T-helper 2 cell treated with Interferon-gamma antibody and Interleukin-4, amounts not matched to agents 5 μg/mL and 100 μg/mL, for 36 hours (primary cell): ENCODE measurements around the gene NPR1.
"Not testable (repeated sequence)": the region's sequence is repeated elsewhere in the genome, so short reads cannot be mapped to it uniquely, and the experiment has no call there.

Experiments
- DNase-seq: peaks from one replicate; pipeline ENCODE4 v3.0.0; 2021; ENCODE audit warnings: low spot score
- H3K27ac Mint-ChIP-seq: one replicate; pipeline ENCODE4 v1.8.0; 2021; ENCODE audit warnings: mild to moderate bottlenecking, mixed read lengths
- H3K27me3 Mint-ChIP-seq: one replicate; pipeline ENCODE4 v1.8.0; 2021; ENCODE audit warnings: low read depth, mixed read lengths
- H3K36me3 Mint-ChIP-seq: one replicate; pipeline ENCODE4 v1.8.0; 2021; ENCODE audit warnings: low read depth, mixed read lengths
- H3K4me1 Mint-ChIP-seq: one replicate; pipeline ENCODE4 v1.8.0; 2021; ENCODE audit warnings: low read depth, mixed read lengths
- H3K4me3 Mint-ChIP-seq: one replicate; pipeline ENCODE4 v1.8.0; 2022; ENCODE audit warnings: mild to moderate bottlenecking, moderate library complexity, mixed read lengths
- H3K9me3 Mint-ChIP-seq: one replicate; pipeline ENCODE4 v1.8.0; 2021; ENCODE audit warnings: mixed read lengths

Gene NPR1

GRCh38 chr1:153698923-153699714, 20.6 kb downstream of the NPR1 start:
- peaks cover 2% of the 10 kb centered on the region for H3K4me1 Mint-ChIP-seq
- no peak overlapping the region for H3K4me3 Mint-ChIP-seq
- no peak overlapping the region for H3K27ac Mint-ChIP-seq
- H3K27me3 Mint-ChIP-seq = no peaks in the 10 kb centered on the region
- no peak for DNase-seq
- no peaks in the 10 kb centered on the region for H3K9me3 Mint-ChIP-seq
- no peaks in the 10 kb centered on the region for H3K36me3 Mint-ChIP-seq

DNA sequence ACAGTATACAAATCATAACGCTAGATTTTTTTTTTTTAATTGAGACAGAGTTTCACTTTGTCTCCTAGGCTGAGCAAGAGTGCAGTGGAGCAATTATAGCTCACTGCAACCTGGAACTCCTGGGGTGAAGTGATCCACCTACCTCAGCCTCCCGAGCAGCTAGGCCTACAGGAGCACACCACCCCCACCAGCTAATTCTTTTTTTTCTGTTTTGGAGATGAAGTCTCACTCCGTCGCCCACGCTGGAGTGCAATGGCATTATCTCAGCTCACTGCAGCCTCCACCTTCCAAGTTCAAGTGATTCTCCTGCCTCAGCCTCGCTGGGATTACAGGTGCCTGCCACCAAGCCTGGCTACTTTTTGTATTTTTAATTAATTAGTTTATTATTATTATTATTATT, 21.3 kb downstream of the NPR1 start:
- no peak overlapping the region for H3K4me3 Mint-ChIP-seq
- no peaks in the 10 kb centered on the region for H3K9me3 Mint-ChIP-seq
- H3K27ac Mint-ChIP-seq = no peak overlapping the region
- H3K36me3 Mint-ChIP-seq = no peaks in the 10 kb centered on the region
- peaks cover 2% of the 10 kb centered on the region for H3K4me1 Mint-ChIP-seq
- no peak for DNase-seq
- H3K27me3 Mint-ChIP-seq = no peaks in the 10 kb centered on the region

DNA sequence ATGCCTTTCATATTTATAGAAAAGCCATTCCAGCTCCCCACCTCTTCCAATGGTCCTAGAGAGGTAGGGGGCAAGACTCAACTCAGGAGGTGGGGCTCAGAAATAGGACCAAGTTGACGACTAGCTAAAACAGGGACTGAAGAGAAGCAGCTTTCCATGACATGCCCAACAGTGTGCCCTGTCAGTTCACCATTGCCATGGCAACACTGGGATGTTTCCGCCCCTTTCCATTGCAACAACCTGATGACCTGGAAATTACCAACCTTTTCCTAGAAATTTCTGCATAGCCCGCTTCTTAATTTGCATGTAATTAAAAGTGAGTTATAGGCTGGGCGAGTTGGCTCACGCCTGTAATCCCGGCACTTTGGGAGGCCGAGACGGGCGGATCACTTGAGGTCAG, 27.0 kb downstream of the NPR1 start:
- Mint-ChIP-seq H3K4me1 (no peaks in the 10 kb centered on the region), H3K27me3 (no peaks in the 10 kb centered on the region), H3K9me3 (no peaks in the 10 kb centered on the region), H3K27ac (no peak overlapping the region), H3K4me3 (no peak overlapping the region), H3K36me3 (no peaks in the 10 kb centered on the region)
- DNase-seq = no peak

DNA sequence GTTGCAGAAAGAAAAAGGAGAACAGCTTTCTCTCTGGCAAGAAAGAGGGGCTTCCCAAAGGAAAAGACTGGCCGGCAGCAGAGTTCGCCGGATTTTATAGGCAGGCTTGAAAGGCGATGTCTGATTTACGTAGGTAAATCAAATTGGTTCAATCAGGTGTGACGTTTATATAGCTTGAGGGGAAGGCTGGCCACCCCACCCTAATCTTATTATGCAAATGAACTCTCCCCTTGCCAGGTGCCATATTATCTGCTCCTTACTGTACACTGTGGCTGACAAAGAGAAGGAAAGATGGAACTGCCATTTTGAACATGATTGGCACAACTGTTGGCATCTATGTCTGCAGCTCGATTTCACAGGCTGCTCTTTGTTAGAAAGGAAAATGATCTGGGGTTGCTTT, 32.5 kb downstream of the NPR1 start:
- no peak overlapping the region for H3K4me3 Mint-ChIP-seq
- no peaks in the 10 kb centered on the region for H3K4me1 Mint-ChIP-seq
- no peaks in the 10 kb centered on the region for H3K36me3 Mint-ChIP-seq
- no peak for DNase-seq
- H3K27me3 Mint-ChIP-seq = peaks cover 7% of the 10 kb centered on the region
- no peaks in the 10 kb centered on the region for H3K9me3 Mint-ChIP-seq
- H3K27ac Mint-ChIP-seq = no peak overlapping the region

GRCh38 chr1:153716211-153716610, 37.7 kb downstream of the NPR1 start:
- H3K27me3 Mint-ChIP-seq, H3K9me3 Mint-ChIP-seq, H3K27ac Mint-ChIP-seq, H3K36me3 Mint-ChIP-seq, H3K4me3 Mint-ChIP-seq, H3K4me1 Mint-ChIP-seq, DNase-seq: not testable (repeated sequence)

DNA sequence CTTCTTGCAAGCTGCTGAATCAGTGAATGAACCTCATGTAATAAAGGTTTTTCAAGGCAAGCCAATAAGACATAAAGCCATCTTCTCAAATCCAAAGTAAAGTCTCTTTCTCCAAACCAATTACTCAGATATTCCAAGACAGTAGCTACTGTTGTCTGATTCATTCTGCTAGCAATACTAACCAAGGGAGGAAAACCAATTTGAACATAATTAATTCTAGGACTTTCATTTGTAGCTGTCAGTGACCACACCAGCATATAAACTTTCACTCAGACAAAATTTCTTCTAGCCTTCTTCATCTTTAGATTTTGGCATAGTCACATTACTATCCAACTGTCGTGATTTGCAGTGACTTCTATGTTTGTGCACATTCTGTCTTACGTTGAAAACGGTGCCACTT, 38.8 kb downstream of the NPR1 start:
- Mint-ChIP-seq H3K36me3 (no peaks in the 10 kb centered on the region), H3K27me3 (peaks cover 9% of the 10 kb centered on the region), H3K9me3 (no peaks in the 10 kb centered on the region), H3K4me1 (peaks cover 1% of the 10 kb centered on the region), H3K27ac (no peak overlapping the region), H3K4me3 (no peak overlapping the region)
- no peak for DNase-seq

DNA sequence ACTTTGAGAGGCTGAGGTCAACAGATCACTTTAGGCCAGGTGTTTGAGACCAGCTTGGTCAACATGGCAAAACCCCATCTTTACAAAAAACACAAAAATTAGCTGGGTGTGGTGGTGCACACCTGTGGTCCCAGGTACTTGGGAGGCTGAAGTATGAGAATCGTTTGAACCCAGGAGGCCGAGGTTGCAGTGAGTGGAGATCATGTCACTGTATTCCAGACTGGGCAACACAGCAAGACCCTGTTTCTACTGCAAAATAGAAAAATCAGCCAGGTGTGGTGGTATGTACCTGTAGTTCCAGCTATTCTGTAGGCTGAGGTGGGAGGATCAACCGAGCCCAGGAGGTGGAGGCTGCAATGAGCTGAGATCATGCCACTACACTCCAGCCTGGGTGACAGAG, 45.2 kb downstream of the NPR1 start:
- no peaks in the 10 kb centered on the region for H3K27me3 Mint-ChIP-seq
- no peak overlapping the region for H3K27ac Mint-ChIP-seq
- no peak overlapping the region for H3K4me3 Mint-ChIP-seq
- H3K9me3 Mint-ChIP-seq = no peaks in the 10 kb centered on the region
- no peak for DNase-seq
- peaks cover 10% of the 10 kb centered on the region for H3K4me1 Mint-ChIP-seq
- no peaks in the 10 kb centered on the region for H3K36me3 Mint-ChIP-seq

DNA sequence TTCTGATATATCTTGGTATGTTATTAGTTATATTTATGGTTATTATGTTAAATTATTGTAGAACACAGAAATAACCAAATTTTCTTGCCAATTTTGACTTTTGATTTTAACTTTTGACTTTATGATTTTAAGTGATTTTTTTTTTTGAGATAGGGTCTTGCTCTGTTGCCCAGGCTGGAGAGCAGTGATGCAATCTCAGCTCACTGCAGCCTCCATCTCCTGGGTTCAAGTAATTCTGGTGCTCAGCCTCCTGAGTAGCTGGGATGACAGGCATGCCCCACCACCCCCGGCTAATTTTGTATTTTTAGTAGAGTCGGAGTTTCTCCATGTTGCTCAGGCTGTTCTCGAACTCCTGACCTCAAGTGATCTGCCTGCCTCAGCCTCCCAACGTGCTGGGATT, 46.1 kb downstream of the NPR1 start:
- H3K27me3 Mint-ChIP-seq, H3K27ac Mint-ChIP-seq, DNase-seq, H3K4me3 Mint-ChIP-seq, H3K36me3 Mint-ChIP-seq, H3K9me3 Mint-ChIP-seq: not testable (repeated sequence)
- H3K4me1 Mint-ChIP-seq = peaks cover 19% of the 10 kb centered on the region

DNA sequence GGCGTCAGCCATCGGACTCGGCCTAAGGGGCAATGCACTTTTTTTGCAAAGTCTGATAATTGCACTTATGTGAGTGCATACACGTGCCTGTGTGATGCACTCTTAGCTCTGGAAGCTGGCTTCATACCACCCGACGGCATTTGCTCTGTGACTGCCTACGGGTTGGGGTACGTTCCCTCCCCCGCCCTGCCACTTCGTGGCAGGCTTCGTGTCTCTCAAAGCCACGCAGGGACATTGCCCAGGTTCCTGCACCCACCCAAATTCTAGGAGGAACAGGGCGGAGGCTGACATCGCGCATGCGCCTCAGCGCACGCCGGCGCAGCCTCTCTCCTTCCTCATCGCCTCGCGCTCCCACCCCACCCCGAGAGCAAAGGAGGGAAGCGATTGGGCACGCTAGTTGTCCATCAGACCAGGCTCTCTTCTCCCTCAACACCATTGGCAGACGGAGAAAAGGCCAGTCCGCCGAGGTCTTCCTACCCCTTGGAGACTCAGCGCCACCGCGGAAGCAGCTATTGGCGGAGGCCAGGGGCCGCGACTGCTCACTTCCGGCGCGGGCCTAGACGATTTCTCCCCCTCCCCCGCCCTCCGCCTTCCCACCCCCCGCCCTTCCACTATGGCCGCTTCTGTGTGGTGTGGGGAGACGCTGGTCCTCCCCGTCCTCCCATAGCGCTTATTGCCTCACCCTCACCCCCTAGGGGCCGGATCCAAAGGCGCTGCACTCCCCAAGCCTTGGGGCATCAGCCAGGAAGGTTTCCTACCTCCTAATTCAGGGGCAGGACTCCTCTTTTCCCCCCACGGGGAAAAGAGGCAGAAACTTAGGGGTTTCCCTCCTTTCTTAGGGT, 49.2 kb downstream of the NPR1 start, which contains the start of gene INTS3:
TSS of gene INTS3 (plus strand) at position 588 of the 842 bp plus-strand sequence. CDS start 585 bp downstream, outside the sequence.
- H3K4me3 Mint-ChIP-seq = peak within 1 kb of the TSS; percentile 93
- peaks cover 18% of the 10 kb centered on the region for H3K36me3 Mint-ChIP-seq
- H3K4me1 Mint-ChIP-seq = peaks cover 33% of the 10 kb centered on the region
- no peaks in the 10 kb centered on the region for H3K9me3 Mint-ChIP-seq
- peak within 1 kb of the TSS; percentile 95 for H3K27ac Mint-ChIP-seq
- DNase-seq = peak; percentile 99
- H3K27me3 Mint-ChIP-seq = no peaks in the 10 kb centered on the region

- peaks cover 28% of the 10 kb centered on the region for H3K4me1 Mint-ChIP-seq
- peaks cover 20% of the 10 kb centered on the region for H3K36me3 Mint-ChIP-seq
- no peak for DNase-seq
- H3K4me3 Mint-ChIP-seq = peak overlapping the region; percentile 93
- peak overlapping the region; percentile 95 for H3K27ac Mint-ChIP-seq
- no peaks in the 10 kb centered on the region for H3K9me3 Mint-ChIP-seq
- H3K27me3 Mint-ChIP-seq = no peaks in the 10 kb centered on the region
These were observed 50.0 kb downstream of the NPR1 start for GRCh38 chr1:153728305-153729066.

DNA sequence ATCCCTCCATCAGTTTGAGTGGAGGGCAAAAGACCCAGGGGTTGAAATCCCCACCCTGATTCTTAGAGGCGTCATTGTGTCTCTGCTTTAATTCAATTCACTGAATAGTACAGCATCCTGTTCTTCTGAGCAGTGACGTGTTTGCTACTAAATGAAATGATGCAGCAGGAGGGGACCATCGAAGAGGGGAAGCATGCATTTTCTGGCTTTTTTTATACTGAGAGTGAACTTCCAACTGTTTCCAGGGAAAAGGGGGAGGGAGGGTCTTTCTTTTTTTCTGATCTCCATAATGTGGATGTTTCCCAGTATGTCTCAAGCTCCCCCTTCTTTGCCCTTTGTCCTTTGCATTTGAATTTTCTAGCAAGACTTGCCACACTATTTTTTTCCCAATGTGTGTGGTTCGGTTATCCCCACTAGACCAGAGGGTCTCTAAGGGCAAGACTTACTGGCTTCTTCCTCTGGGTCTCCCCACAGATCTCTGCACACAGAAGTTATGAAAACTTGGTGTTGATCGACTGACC, 52.0 kb downstream of the NPR1 start:
- H3K27ac Mint-ChIP-seq = peak overlapping the region; percentile 12
- no peaks in the 10 kb centered on the region for H3K27me3 Mint-ChIP-seq
- H3K4me3 Mint-ChIP-seq = peak overlapping the region; percentile 52
- peaks cover 23% of the 10 kb centered on the region for H3K36me3 Mint-ChIP-seq
- H3K9me3 Mint-ChIP-seq = no peaks in the 10 kb centered on the region
- DNase-seq = no peak
- H3K4me1 Mint-ChIP-seq = peaks cover 28% of the 10 kb centered on the region

DNA sequence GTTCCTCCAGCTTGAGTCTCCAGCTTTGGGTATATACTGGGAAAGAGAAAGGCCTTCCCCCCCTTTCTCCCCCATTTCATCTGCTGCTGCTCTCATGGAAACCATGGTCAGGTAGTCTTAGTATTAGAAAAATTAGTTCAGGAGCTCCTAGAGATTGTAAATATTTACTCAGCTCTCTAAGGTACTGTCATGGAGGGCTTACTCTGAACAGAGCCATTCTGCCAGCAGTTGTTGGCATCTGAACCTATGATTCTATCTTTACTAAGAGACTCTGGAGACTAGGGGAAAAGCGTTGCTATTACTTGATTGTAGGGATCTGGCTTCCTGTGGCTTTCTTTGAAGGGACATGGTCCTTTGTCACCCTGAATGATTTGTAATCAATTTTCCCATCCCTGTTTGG, 55.5 kb downstream of the NPR1 start:
- H3K4me3 Mint-ChIP-seq = no peak overlapping the region
- H3K36me3 Mint-ChIP-seq = peaks cover 27% of the 10 kb centered on the region
- no peak for DNase-seq
- H3K4me1 Mint-ChIP-seq = peaks cover 20% of the 10 kb centered on the region
- H3K27me3 Mint-ChIP-seq = no peaks in the 10 kb centered on the region
- H3K9me3 Mint-ChIP-seq = no peaks in the 10 kb centered on the region
- H3K27ac Mint-ChIP-seq = no peak overlapping the region

DNA sequence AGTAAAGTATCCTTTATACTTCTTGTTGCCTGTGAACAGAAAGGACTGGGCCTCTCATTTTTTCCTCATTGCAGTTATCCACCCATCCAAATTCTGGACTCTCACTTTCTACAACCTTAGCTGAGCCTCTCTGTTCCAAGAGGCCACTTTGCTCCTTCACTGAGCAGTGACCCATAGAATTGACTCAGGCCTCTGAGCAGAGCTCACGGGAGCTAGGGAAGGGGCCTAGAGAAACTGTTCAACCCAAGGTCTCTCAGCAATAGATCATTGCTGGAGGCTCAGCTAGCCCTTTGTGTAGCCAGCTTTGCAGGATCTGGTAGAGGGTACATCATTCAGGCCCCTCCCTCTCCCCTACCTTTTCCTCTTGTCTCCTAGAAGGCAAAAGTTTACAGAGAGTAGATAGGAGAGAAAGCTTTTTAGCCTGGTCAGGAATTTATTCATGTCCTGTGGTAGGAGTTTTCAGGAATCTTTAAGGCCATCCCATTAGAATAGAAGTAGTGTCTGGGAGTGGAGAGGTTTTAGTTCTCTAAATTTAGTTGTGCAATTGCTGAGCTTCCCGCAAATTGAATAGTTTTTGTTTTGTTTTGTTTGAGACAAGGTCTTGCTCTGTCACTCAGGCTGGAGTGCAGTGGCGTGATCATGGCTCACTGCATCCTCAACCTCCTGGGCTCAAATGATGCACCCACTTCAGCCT, 56.1 kb downstream of the NPR1 start:
- Mint-ChIP-seq H3K4me1 (peaks cover 14% of the 10 kb centered on the region), H3K27ac (no peak overlapping the region), H3K4me3 (no peak overlapping the region), H3K27me3 (no peaks in the 10 kb centered on the region), H3K36me3 (peaks cover 27% of the 10 kb centered on the region), H3K9me3 (no peaks in the 10 kb centered on the region)
- DNase-seq = no peak
